Epithelial cell of proximal tubule (primary cell): ENCODE measurements around the gene ZFYVE28. TPM values are rescaled to one million over a fixed set of nuclear protein-coding genes. Genes with fewer than 3 reads are reported as not detected.

ENCODE experiments used
- DNase-seq: peaks from one replicate; pipeline ENCODE4 v3.0.0-alpha.2; 2011; ENCODE audit warnings: low read depth
- H3K4me3 ChIP-seq: 2 replicates; pipeline ENCODE4 v1.5.1; 2011; ENCODE audit warnings: low read depth, mild to moderate bottlenecking, low read length
- total RNA-seq: library from RNA; depleted of rRNA; stranded (reverse); fragments of >200 nt; gene quantifications from 2 replicates; pipeline ENCODE4 v1.2.3, GENCODE V29; 2015
- TF ChIP-seq, protein P1 (sequence below): conservative IDR thresholded peaks from 2 replicates; pipeline ENCODE4 v1.5.1; 2012; ENCODE audit warnings: low read depth, mild to moderate bottlenecking, low read length

ZFYVE28 gene
- total RNA-seq, 1 donor from 2014 or later = 0.58 TPM

DNA sequence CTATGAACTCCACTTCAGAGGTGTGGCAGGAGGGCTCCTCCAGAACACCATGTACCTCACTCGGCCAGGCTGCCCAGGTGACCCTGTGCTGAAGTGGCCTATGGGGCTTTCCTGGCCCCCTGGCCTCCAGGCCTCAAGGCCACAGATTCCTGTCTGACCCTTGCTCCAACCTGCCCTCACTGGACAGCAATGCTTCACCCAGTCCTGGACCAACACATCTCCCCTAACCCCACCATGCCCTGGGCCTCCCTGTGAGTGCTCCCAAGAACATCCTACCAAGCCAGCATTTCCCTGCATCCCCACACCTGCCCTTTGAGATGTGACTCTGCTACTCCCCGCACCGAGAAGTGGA lies 10.5 kb downstream of the ZFYVE28 start:
- TF ChIP-seq, protein P1, sequence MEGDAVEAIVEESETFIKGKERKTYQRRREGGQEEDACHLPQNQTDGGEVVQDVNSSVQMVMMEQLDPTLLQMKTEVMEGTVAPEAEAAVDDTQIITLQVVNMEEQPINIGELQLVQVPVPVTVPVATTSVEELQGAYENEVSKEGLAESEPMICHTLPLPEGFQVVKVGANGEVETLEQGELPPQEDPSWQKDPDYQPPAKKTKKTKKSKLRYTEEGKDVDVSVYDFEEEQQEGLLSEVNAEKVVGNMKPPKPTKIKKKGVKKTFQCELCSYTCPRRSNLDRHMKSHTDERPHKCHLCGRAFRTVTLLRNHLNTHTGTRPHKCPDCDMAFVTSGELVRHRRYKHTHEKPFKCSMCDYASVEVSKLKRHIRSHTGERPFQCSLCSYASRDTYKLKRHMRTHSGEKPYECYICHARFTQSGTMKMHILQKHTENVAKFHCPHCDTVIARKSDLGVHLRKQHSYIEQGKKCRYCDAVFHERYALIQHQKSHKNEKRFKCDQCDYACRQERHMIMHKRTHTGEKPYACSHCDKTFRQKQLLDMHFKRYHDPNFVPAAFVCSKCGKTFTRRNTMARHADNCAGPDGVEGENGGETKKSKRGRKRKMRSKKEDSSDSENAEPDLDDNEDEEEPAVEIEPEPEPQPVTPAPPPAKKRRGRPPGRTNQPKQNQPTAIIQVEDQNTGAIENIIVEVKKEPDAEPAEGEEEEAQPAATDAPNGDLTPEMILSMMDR = no peak
- no peak for DNase-seq
- no peak overlapping the region for H3K4me3 ChIP-seq

DNA sequence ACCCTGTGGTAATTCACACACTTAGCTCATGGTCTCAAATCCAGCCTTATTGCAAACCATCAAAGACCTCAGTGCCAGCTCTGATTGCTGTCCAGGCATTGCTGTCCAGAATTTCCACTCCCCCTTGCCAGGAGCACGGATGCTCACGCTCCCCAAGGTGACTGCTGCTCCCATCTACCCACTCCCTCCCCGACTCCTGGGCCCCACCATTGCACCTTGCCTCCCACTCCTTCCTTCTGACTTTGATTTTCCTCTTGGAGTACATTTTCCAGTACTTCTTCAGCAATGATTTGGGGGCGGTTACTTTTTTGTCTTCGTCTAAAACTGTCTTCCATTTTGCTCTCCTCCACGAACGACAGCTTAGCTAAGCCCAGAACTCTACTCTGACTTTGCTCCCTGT lies 11.5 kb downstream of the ZFYVE28 start:
- TF ChIP-seq, protein P1 = no peak
- no peak for DNase-seq
- no peak overlapping the region for H3K4me3 ChIP-seq

DNA sequence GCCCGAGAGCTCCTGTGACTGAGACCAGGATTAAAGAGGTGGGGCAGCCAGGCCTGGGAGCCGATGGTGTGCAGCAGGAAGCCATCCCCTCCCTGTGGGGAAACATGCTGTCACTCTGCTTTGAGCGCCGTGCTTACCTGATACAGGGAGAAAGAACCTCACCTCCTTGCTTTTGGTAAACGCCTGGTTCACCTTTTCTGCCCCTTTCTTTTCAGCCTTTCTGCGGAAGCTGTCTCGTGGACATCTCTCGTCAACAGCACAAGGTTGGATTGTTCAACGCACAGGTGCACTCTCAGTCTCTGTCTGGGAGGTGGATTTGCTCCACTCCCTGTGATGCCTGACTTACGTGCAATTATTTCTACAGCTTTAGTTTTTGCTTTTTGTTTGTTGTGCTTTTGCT lies 12.0 kb downstream of the ZFYVE28 start:
- H3K4me3 ChIP-seq = no peak overlapping the region
- TF ChIP-seq, protein P1 = no peak
- DNase-seq = no peak

DNA sequence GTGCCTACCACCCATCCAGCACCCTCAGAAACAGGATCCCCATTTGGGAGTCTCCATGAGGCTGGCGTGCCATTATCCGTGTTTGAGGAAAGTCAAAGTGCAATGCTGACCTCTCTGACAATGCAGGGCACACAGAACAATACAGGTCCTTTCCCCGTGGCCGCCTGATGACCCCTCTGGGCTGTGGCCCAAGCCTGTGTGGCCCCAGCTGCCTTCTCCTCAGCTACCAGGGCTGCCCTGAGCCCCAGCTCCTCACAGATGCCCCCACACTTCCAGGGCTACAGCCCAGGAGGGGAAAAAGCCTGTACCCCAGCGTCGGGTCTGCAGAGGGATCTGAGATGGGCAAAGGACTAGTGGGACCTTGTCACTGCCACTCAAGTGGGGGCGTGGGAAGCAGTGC lies 15.5 kb downstream of the ZFYVE28 start:
- TF ChIP-seq, protein P1 = no peak
- H3K4me3 ChIP-seq = no peak overlapping the region
- DNase-seq = no peak

DNA sequence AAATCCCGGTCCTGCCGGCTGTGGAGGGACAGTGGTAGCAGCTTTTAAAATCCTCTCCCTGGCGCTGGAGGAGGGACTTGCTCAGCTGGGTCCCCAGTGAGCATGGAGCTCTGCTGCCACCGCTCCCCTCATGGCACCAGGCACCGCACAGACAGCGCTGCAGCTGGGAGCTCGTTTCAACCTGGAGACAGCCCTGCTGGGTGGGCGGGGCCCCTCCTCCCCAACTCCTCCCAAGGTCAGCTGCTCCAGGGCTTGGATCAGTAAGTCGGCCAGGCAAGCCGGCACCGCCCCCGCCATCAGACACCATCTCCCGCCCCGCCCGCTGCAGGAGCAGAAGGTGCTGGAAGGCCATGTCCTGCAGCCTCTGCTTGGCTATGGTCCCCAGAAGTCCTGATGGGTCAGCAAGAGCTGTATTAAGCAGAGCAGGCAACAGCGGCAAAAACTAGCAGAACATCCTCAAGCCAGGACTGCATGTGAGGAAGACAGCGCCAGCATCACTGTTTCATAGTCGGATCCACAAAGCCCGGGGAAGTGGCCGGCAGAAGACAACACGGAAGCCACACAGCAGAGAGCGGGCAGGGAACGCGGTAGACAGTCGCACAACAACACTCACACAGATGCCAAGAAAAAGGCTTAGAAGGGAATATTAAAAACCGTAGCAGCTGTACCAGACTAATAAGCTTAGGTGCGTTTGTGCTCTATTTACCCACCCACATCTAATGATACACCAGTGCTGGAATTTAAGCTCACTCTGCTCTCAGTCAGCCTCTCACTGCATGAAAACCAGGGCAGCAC lies 16.2 kb downstream of the ZFYVE28 start:
- no peak for DNase-seq
- peak overlapping the region; percentile 22 for H3K4me3 ChIP-seq
- TF ChIP-seq, protein P1 = no peak

DNA sequence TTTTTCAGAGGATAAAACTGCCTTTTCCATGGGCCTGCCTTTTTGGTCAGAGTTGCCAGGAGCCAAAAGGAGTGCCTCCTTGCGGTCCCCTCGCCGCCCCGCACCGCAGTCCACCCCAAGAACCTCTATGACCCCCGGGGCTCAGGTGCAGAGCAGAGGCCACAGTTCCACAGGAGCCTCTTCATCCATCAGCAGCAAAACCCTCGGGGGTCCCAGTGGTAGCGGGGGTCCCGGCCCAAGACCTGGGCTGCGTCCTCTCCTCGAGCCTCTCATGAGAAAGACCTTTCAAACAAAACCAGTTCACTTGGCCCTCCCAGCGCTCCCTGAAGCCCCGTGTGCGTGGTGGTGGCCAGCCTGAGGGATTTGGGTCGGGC lies 16.8 kb downstream of the ZFYVE28 start:
- TF ChIP-seq, protein P1 = no peak
- no peak for DNase-seq
- peak overlapping the region; percentile 22 for H3K4me3 ChIP-seq
